ENCODE data around the gene NBEA.

Gene NBEA

GRCh38 chr13:35716729-35717128 is 774.7 kb downstream of the NBEA start:
- no peak for DNase-seq

- no peak for DNase-seq
These were observed 776.0 kb downstream of the NBEA start for GRCh38 chr13:35718084-35718483.

GRCh38 chr13:35720290-35720689 is 778.2 kb downstream of the NBEA start:
- no peak for DNase-seq

GRCh38 chr13:35720690-35721554 is 778.9 kb downstream of the NBEA start:
- peak; percentile 28 for DNase-seq

Data from SHP77 treated with DMSO at 0.1 percent for 48 hours (cell line).